GM18507 (cell line): ENCODE results near the gene JPH3.
"Not testable (repeated sequence)": the region's sequence is repeated elsewhere in the genome, so short reads cannot be mapped to it uniquely, and the experiment has no call there.

ENCODE experiments used
- DNase-seq: peaks from one replicate; pipeline ENCODE4 v3.0.0; 2011; ENCODE audit warnings: low read depth; ENCODE audit not compliant: insufficient read length; ENCODE audit errors: extremely low spot score
- FAIRE-seq: peaks from 2 replicates; lab custom pipeline; 2011; peaks lifted over from hg19 to GRCh38; lab: Jason Lieb, UNC

Gene JPH3

DNA sequence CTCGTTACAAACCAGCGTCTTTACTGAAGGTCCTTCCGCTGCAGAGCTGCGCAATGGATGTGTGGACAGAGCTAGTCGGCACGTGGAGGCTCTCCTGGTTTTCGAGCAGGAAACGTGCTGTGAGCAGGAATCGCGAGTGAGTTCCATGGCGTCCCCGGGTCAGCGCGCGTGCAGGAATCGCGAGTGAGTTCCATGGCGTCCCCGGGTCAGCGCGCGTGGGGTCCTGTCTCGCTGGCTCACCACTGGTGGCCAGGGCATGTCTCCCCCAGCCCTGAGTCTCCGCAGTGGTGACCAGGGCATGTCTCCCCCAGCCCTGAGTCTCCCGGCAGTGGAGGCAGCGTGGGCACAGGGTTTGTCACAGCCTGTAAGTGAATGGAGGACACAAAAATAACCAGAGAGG lies 100.8 kb downstream of the JPH3 start:
- no peak for FAIRE-seq
- no peak for DNase-seq

DNA sequence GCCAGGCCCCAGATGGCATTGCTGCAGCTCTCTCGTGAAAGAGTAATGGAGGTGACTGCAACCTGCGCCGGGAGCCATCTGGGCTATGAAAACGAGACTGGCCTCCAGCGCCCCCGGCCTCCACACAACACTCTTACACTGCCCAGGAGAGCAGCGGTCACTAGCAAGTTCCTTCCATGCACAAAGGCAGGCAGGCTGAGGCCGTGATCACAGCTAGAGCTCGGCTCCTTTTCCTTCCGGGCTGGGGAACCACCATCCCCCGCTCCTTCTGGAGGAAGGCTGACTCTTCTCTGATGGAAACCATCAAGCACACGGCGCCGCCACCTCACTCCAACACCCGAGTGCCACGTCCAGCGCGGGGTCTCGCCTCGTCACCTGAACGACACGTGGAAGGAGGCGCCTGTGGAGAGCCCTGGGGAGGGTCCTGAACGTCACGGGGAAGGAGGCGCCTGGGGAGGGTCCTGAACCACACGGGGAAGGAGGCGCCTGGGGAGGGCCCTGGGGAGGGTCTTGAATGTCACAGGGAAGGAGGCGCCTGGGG lies 101.6 kb downstream of the JPH3 start:
- FAIRE-seq = no peak
- no peak for DNase-seq

GRCh38 chr16:87704754-87705353 lies 102.5 kb downstream of the JPH3 start:
- no peak for FAIRE-seq
- no peak for DNase-seq

DNA sequence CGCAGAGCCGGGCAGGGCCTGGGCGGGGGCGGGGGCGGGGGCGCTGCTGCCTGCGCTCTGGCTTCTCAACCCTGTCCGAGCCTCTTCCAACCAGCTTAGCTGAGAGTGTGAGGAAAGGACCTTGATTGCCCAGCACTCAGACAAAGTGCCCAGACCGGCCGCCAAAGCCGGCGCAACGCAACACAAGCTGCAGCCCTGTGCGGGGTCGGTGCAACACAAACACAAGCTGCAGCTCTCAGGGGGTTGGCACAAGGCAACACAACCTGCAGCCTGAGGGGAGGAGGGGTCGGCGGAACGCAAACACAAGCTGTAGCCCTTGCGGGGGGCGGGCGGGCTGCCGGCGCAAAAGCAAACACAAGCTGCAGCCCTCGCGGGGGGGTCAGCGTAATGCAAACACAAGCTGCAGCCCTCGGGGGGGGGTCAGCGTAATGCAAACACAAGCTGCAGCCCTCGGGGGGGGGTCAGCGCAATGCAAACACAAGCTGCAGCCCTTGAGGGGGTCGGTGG lies 103.5 kb downstream of the JPH3 start:
- DNase-seq (no peak), FAIRE-seq (no peak)

- DNase-seq (no peak), FAIRE-seq (no peak)
Observed at GRCh38 chr16:87706278-87707000, 104.1 kb downstream of the JPH3 start.

DNA sequence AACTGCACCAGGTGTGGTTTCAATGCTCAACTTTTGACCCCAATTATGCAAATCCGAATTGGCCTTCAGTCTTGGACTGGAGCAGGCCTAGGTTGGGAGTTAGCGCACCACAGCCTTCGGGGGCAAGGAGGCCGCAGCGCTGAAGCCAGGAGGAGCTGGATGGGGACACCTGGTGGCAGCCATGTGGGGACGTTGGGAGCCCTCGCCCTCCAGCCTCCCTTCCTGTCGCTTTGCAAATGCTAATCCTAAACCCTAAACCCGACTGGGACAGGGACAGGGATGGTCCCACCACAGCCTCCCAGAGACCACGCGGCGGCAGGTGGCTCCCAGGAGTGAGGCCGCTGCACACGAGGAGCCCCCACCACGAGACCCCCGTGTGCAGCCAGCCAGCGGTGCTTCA lies 104.8 kb downstream of the JPH3 start:
- no peak for DNase-seq
- FAIRE-seq = no peak

- no peak for FAIRE-seq
- no peak for DNase-seq
Observed at GRCh38 chr16:87707714-87708580, 105.6 kb downstream of the JPH3 start.

GRCh38 chr16:87708881-87709638 lies 106.8 kb downstream of the JPH3 start:
- DNase-seq (no peak), FAIRE-seq (no peak)

DNA sequence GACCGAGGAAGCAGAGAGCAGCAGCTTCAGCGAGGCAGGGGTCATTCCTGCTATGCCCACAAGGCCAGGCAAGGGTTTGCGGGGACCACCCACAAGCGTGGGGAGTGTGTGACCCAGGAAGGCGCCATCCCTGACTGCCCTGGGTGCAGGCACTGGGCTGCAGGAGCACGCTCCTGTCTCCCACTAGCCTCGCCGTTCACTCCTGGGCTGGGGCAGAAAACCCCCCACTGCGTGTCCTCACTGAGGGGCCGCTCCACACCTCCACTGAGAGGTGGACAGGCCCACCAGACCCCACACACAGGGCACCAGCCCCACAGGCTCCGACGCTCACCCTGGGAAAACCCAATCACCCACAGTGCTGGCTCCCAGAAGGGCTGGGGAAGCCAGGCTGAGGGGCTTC lies 107.4 kb downstream of the JPH3 start:
- no peak for DNase-seq
- FAIRE-seq = no peak

DNA sequence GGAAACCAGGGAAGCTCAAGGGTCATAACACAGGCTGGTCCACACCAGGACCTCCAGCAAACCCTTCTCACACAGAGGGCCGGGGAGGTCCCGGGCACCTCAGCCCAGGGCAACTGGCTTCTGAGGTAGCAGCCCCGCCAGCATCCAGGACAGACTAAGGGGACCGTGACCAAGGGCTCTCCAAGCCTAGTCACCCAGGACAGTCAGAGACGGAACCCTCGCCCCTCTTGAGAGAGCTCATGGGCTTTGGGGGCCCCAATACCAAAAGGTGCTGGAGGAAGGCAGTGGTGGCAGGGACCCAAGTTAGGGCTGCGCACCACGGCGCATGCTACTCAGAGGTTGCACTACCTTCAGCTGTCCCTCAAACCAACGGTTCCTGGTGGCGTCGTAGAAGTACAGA lies 108.6 kb downstream of the JPH3 start:
- no peak for DNase-seq
- FAIRE-seq = no peak

DNA sequence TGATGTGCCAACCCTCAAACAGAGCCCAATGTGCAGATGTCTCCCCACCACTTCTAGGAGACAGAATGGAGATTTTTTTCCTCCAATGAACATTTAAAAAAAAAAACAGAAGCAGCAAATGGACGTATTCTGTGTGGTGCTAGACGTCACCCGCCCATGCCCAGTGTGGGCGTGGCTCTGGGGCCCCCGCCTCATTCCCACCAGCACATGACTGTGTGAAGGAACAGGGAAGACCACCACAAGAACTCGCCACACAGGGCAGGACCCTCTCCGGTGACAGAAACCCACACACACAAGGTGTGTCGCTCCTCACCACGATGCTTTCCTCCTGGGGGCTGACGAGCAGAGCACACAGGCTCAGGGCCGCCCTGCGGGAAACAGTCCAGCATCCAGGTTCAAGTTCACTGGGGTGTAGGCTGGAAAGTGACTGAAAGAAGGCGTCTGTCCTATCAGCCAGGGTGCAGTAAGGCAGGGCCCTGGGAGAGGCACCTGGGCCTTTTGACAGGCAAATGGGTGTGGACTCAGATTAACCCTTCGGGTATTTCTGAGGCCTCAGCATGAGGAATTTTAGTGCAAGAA lies 110.0 kb downstream of the JPH3 start:
- DNase-seq (no peak), FAIRE-seq (no peak)

- DNase-seq (no peak), FAIRE-seq (peak; percentile 80)
Observed at GRCh38 chr16:87713451-87714229, 111.3 kb downstream of the JPH3 start.

DNA sequence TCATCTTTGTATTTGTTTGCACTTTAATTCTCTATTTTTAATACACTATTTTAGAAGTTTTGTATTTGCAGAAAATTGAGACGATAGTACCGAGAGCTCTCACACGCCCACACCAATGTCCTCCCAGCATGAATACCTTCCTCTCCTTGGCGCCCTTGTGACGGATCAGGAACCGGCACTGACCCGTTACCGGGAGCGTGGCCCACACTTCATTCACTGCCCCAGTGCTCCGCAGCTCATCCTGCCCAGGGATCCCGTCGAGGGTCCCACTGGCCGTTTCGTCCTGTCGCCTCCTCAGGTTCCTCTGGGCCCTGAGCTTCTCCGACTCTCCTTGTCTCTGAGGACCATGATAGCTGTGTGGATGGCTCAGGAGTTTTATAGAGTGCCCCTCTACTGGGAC lies 112.9 kb downstream of the JPH3 start:
- FAIRE-seq (no peak), DNase-seq (no peak)

- DNase-seq (no peak), FAIRE-seq (no peak)
Observed at GRCh38 chr16:87715658-87716057, 113.3 kb downstream of the JPH3 start.

- not testable (repeated sequence) for FAIRE-seq, DNase-seq
Observed at GRCh38 chr16:87718831-87719230, 116.5 kb downstream of the JPH3 start.

DNA sequence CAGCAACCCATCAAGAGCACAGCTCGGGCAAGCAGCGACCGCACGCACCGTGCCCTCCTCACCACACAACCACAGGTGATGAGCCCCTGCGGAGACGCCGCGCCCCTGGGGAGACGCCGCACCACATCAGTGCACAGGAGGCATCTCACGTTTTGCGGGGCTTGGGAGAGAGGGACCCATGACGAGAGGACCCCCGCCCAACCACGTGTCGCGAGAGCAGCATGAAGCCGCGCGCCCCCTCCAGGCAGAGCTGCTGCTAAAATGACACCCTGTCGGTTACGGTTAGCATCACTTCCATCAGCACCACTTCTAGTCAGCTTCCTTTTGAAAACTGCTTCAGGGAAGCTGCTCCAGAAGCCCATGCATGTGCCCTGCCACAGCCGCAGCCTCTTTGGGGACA lies 118.1 kb downstream of the JPH3 start:
- FAIRE-seq (no peak), DNase-seq (no peak)

- no peak for FAIRE-seq
- DNase-seq = no peak
Observed at GRCh38 chr16:87721622-87722585, 119.6 kb downstream of the JPH3 start.
